ENCODE results near the gene RPS3A.
A peak's percentile ranks its signal among the peaks of the same experiment; 100 is the strongest.
"Not testable (repeated sequence)": the region's sequence is repeated elsewhere in the genome, so short reads cannot be mapped to it uniquely, and the experiment has no call there.

The RPS3A gene

DNA sequence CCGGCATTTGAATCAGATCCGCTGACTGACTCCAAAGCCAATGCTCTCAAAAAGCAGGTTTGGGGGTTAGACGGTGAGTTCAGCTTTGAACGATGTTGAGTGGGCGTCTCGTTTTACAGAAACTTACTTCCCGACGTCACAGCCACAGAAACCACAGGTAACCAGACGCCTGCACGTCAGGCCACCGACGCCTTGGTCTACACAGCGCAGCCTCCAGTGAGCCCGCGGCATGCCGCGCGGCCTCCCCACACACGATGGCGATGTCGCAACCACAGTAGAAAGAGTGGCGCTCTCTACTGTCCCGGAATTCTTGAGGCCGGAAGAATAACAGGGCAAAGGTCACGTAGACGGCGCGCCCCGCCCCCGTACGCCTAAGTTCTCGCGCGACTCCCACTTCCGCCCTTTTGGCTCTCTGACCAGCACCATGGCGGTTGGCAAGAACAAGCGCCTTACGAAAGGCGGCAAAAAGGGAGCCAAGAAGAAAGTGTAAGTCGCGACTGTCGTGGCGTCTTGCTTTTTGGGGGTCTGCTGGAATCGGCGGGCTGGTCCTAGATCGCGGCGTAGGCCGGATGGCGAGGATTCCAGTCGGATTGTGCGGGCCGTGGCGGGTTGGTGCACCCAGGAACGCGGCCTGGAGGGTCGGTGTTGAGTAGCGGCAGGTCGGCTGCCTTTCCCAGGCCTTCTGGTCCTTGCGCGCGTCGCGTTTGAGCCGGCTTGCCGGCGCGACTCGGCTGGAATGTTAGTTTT lies at the start of gene RPS3A:
RPS3A (plus strand) TSS at position 400 of the 747 bp plus-strand sequence; CDS start at position 425, 25 bp downstream.
- DNase-seq: peak; percentile 88

DNA sequence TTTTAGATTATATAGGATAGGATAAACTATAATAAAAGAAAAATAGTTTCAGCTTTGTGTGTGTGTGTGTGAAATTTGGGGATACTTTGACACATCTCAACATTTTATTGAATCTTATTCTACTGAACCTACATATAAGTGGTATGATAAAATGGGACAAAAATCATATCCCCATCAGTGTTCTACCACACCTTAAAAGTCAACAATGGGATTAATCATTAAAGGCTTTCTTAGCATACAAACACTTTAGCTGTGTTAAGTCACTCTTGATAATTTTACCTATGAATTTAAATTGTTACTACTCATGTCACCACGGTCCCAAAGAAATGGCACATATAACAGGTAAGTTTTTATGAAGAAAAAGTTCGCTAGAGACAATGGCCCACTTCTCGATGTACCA lies 46.6 kb upstream of the RPS3A start:
- DNase-seq: no peak

DNA sequence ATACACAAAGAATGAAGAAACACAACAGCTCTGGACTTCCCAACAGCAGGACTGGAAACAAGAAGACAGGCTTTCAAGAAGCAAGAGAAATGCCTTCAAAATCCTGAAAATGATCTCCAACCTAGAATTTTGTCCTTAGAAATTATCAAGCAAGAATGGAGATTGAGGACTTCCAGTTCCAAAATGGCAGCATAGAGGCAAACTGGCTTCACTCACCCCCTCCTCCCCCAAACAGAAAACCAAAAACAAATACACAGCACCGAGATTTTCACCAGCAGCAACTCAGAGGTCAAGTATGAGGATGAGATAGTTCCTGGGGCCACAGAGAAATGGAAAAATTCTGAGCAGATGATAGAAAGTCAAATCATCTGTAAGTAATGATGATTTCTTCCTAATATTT lies 43.9 kb upstream of the RPS3A start:
- no peak for DNase-seq

- not testable (repeated sequence) for DNase-seq
Measured at GRCh38 chr4:151063143-151063542, 36.3 kb upstream of the RPS3A start.

GRCh38 chr4:151067316-151067970 lies 32.0 kb upstream of the RPS3A start:
- DNase-seq: no peak

GRCh38 chr4:151074416-151074916 lies 25.0 kb upstream of the RPS3A start:
- no peak for DNase-seq

GRCh38 chr4:151077978-151078377 lies 21.4 kb upstream of the RPS3A start:
- DNase-seq: not testable (repeated sequence)

GRCh38 chr4:151087467-151087866 lies 12.0 kb upstream of the RPS3A start:
- no peak for DNase-seq

GRCh38 chr4:151091047-151091446 lies 8.4 kb upstream of the RPS3A start:
- DNase-seq: no peak

GRCh38 chr4:151092488-151092887 lies 6.9 kb upstream of the RPS3A start:
- DNase-seq: no peak

GRCh38 chr4:151093203-151093602 lies 6.2 kb upstream of the RPS3A start:
- no peak for DNase-seq

GRCh38 chr4:151094290-151094751 lies 5.1 kb upstream of the RPS3A start:
- no peak for DNase-seq

DNA sequence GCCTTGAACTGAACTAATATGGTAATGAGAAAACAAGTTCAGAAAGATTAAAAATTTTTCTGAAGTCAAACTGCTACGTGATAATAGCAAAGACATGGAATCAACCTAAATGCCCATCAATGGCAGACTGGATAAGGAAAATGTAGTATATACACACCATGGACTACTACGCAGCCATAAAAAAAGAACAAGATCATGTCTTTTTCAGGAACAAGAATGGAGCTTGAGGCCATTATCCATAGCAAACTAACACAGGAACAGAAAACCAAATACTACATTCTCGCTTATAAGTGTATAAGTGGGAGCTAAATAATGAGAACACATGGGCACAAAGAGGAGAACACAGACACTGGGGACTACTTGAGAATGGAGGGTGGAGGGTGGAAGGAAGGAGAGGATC lies 4.3 kb upstream of the RPS3A start:
- no peak for DNase-seq

DNA sequence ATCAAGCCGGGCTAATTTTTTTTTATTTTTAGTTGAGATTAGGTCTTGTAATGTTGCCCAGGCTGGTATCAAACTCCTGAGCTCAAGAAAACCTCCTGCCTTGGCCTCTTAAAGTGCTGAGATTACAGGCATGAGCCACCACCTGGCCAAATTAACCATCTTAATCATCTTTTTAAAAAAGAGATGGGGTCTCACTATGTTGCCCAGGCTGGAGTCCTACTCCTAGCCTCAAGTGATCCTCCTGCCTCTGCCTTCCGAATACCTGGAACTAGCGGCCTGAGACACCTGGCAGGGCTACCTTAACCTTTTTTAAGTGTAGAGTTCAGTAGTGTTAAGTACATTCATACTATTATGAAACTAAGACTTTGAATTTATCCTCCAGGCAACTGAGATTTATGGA lies 1.7 kb upstream of the RPS3A start:
- DNase-seq: no peak

- no peak for DNase-seq
Measured at GRCh38 chr4:151098979-151099228, 524 bp upstream of the RPS3A start.

GRCh38 chr4:151099976-151100417 lies 569 bp downstream of the RPS3A start:
- no peak for DNase-seq

DNA sequence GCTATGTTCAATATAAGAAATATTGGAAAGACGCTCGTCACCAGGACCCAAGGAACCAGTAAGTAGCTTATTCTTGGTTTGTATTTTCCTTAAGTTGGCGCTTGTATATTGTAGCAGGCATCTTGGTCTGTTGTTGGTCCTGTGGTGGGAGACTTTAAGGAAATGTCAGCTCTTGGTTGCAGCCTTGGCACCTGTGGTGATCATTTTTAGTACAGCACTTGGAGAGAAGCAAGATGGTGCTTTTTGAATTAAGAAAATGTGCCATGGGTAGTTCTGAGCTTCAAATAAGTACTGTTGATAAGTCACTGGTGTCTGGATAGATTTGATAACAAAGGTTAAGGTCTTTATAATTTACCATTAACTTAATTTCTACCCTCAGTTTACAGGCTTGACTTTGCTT lies 1.1 kb downstream of the RPS3A start:
- DNase-seq: no peak

DNA sequence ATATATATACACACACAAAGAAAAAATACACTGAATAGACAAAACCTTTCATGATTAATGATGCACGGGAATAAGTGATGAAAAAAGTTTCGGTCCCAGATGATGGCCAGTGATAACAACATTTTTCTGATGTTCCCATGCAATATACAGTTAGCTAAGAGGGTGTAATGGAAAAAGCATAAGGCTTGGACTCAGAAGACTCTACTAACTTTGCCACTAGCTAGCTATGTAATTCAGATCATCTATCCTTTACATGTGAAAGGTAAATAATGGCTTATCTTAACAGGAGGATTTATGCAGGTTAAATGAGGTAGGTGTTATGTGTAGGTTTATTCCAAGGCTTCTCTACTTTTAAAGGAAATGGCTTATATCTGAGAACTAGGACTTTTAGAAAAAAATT lies 4.3 kb downstream of the RPS3A start:
- DNase-seq: no peak

DNA sequence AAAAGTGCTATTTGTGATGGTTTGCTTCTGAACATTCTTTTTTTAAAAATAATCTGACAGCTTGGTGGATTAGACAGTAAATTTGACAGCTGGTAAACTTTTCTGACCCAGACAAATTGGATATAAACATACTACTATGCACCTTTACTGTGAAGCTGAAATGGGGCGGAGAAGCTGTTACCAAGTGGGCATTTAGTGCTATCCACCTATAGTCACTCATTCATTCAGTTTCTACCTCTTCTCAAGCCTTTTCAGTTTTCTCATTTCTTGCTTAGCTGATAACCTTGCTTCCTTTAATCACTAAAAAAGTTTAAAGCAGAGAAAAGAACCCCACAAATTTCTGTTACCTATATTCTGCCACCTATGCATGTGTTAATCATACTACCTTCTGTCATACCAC lies 5.2 kb downstream of the RPS3A start:
- DNase-seq: no peak

DNA sequence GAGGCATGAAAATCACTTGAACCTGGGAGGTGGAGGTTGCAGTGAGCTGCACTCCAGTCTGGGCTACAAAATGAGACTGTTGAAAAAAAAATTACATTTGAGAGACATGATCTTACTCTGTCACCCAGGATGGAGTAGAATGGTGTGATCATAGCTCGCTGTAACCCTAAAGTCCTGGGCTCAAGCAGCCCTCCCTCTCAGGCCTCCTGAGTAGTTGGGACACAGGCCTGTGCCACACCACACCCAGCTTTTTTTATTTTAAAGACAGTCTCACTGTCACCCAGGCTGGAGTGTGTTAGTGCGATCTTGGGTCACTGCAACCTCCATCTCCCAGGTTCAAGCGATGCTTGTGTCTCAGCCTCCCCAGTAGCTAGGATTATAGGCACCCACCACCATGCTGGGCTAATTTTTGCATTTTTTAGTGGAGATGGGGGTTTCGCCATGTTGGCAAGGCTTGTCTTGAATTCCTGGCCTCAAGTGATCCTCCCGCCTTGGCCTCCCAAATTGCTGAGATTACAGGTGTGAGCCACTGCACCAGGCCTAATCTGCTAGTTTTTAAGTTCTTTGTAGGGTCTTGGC lies 6.1 kb downstream of the RPS3A start:
- DNase-seq: no peak

- no peak for DNase-seq
Measured at GRCh38 chr4:151107063-151107462, 7.6 kb downstream of the RPS3A start.

DNA sequence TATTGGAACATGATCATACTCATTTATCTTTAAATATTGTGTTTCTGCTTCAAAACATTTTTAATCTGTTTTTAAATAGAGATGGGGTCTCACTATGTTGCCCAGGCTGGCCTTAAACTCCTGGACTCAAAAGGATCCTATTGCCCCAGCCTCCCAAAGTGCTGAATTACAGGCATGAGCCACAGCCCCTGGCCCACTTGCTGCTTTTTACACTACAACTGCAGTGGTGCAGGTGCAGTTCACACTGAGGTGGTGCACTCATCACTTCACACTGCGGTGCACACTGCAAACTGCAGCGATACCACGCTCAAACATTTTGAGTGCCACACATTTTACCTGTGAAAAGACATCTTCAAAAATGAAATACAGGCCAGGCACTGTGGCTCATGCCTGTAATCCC lies 10.8 kb downstream of the RPS3A start:
- no peak for DNase-seq

- DNase-seq: no peak
Measured at GRCh38 chr4:151114338-151114737, 14.9 kb downstream of the RPS3A start.

DNA sequence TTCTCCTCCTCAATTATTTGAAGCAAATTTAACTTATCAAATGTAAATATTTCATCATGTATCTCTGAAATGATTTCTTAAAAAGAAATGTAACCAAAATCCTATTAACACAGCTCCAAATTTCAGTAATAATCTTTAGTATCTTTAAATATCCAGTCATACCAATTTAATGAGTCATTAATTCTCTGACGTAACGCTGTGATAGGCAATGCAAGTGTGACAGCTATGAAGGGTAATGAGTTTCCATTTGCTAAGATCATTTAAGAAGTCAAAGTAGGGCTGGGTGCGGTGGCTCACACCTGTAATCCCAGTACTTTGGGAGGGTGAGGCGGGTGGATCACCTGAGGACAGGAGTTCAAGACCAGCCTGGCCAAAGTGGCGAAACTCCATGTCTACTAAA lies 15.6 kb downstream of the RPS3A start:
- DNase-seq: no peak
